Heart left ventricle (tissue), 13 donors: ENCODE results near the gene HTRA1.

Experiments used
- CTCF ChIP-seq, 12 donors: fragments of 200-600 bp; sonication (generic) in 4 of 12; IDR thresholded peaks; one replicate each; pipeline versions ENCODE4 v1.5.0 to v1.8.0; 2018 to 2022; ENCODE audit warnings: antibody characterized with exemption in 12 of 12, mild to moderate bottlenecking in 5 of 12
- POLR2A ChIP-seq, 2 donors: fragments of 450-650 bp; IDR thresholded peaks; one replicate each; pipeline ENCODE4 v1.6.1; 2017; ENCODE audit warnings: antibody characterized with exemption in 2 of 2, mild to moderate bottlenecking in 2 of 2, moderate library complexity in 2 of 2
- donor health status: ischemic (EF 13 %, LVEDD 7.1; RV severe dilation, severe dysfunction).
- donor health status: DM: no; HTN: yes; CAD: no.
- donor health status: DM: no; HTN: no; CAD: no.
- donor health status: ischemic (EF 25% LVEDD 6.9; RV normal size, moderate dysfunction).
- donor health status: ischemic (EF 25% LVEDD 5.7; RV mildly dilated, moderate dysfunction).
- donor health status: ischemic (EF 35%, LVEDD 5.7; RV mildly dilated, moderate dysfunction).
- donor health status: nonischemic (EF 11% LVEDD 7.7; RV severe dilation, severe dysfunction).
- donor health status: DM: yes; HTN: yes; CAD: no.
- donor health status: PGD.
- donor health status: ischemic (EF 29% LVEDD 5.4; RV normal size, mild dysfunction).
- donor health status: nonischemic (EF 23%, LVEDD 6.1; RV moderate dilation, normal function).

- TF ChIP-seq POLR2A (IDR thresholded peaks at IDR 0.05) (no peak), CTCF (IDR thresholded peaks at IDR 0.05) (no peak)
These were observed 7.1 kb downstream of the HTRA1 start for GRCh38 chr10:122468307-122468925.
